Measurements from ENCODE around the gene INPP5A.
"Not testable (repeated sequence)": the region's sequence is repeated elsewhere in the genome, so short reads cannot be mapped to it uniquely, and the experiment has no call there.

INPP5A gene

GRCh38 chr10:132779549-132780294 is 242.1 kb downstream of the INPP5A start:
- no peak for DNase-seq (ENCODE audit: low read depth, low spot score)

- no peak for DNase-seq (ENCODE audit: low read depth, low spot score)
Measured at GRCh38 chr10:132780356-132780755, 242.8 kb downstream of the INPP5A start.

- DNase-seq (ENCODE audit: low read depth, low spot score): no peak
Measured at GRCh38 chr10:132781556-132781955, 244.0 kb downstream of the INPP5A start.

DNA sequence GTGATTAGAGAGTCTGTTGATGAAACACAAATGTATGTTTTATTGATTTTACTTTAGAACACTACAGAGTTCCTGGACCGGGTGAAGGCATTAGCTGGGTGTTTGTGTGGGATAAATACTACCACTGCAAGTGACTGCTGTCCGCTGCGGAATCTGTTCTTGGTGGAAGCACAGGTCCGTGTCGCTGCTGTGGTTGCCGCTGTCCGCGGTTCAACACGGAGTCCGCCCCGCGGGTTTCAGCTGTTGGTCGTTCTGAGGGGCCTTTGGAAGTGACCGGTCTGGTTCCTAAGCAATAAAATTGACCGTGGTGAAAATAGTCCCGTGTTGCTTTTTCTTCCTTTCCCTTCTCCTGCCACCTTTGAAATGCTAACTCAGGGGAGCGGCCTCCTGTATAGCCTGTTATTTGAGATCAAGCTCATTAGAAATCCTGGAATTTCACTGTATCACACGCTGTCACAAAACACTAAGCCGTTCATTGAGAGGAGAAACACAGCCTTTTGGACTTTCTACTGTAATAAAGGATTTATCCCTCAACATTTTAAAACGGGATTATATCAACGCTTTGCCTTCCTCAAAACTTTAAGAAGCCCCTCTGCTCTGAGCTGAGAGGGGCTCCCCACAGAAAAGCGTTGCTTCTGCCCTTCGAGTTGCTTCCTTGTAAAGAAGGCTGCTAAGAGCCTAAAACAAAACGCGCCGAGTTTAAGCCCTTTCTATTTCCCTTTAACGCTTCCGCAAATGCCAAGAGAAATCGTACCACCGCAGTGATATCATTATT is 245.8 kb downstream of the INPP5A start:
- no peak for DNase-seq (ENCODE audit: low read depth, low spot score)

DNA sequence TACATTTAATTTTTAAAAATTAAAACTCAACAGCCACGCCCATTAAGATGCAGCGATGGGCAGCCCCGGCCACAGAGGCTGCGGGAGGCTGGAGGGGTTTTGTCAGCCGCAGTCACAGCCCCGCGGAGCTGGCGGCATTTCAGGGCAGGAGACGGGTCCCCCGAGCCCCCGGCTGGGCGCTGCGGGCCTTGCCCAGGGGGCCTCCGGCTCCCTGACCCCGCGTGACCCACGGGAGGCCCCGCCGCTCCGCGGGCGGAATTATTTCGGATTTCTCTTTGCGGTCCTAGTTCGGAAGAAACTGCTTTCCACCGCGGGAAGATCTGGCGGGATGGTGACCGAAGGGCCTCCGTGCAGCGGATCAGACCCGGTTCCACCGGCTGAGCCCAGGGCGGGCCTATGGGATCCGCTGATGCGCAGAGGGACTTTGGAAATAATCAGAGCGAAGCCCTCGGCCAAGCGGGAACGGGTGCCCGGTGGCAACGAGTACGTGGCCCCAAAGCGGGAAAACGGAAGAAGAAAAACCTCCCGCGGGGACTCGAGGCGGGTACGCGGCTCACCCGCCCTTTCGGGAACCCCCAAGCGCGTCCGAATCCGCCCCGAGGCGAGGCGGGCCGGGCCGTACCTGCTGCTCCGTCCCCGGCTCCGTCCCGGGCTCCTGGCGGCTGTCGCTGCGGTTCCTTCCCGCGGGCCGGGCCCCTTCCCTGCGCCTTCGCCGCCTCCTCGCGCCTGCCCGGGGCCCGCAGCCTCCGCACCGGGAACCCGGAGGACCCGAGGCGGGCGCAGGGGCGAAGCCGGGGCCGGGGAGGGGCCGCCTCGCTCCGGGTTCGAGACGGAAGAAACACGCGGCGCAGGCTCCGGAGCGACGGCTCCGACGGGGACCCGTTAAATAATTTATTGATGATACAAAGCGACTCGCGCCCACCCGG is 246.6 kb downstream of the INPP5A start:
- DNase-seq (ENCODE audit: low read depth, low spot score): no peak

GRCh38 chr10:132784866-132785722 is 247.5 kb downstream of the INPP5A start:
- no peak for DNase-seq (ENCODE audit: low read depth, low spot score)

GRCh38 chr10:132785723-132786475 is 248.3 kb downstream of the INPP5A start, which contains the start of gene NKX6-2:
NKX6-2 (minus strand) TSS chr10:132786147; CDS start chr10:132785948, 199 bp downstream.
- DNase-seq (ENCODE audit: low read depth, low spot score): no peak

GRCh38 chr10:132786476-132786883 is 248.9 kb downstream of the INPP5A start:
- no peak for DNase-seq (ENCODE audit: low read depth, low spot score)

DNA sequence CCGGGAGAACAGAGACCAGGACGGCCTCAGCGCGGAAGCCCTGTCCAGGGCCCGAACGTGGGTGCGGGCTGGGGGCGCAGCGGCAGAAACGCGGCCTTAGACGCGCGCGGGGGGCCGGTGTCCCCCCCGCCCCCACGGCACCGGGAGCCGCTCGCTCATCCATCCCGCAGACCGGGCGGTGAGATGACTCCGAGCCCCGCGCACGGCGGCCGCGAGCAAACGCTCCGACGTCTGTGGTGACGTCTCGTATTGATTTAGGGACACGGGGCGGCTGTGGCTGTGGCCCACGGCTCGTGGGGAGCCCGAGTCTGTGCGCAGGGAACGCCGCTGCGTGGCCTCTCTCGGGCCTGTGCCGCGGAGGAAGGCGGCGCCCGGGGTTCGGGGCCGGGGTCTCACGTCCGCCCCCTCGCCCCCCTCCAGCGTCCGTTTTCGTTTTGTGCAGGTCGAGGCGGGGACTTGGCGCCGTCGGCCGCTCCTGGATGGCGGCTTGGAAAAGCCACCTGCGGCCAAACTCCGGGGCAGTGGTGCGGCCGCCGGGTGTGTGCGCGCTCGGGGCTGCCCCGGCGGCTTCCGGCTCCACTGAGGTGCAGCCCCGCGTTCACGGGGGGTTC is 249.4 kb downstream of the INPP5A start:
- no peak for DNase-seq (ENCODE audit: low read depth, low spot score)

DNA sequence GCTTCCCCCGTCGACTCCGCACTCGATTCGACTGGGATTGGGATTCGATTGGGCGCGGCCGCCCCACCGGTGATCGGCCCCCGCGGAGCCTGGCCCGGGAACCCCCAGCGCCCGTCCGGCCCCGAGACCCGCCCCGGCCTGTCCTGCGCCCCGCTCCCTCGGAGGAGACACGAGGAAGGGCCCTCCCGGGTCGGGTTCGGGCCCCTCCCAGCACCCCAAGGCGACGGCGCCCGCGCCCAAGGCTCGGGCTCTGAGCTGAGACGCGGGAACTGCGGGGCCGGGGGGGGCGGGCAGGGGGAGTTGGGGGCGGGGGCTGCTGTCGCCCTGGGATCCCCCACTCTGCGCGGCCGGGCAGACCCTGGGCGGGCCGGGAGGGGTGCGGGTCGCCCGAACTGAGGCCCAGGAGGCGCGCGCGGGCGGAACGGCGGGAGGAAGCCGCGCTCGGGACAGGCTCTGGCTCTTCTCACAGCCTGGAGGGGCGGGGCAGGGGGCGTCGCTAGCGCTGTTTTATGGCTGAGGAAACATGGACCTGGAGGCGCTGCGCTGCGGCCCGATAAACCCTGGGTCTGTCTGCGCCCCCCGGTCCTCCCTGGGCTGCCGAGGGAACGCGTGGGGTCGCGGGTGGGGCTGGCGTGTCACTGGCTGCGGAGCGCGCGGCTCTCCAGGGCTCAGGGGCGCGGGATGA is 250.1 kb downstream of the INPP5A start:
- DNase-seq (ENCODE audit: low read depth, low spot score): no peak

DNA sequence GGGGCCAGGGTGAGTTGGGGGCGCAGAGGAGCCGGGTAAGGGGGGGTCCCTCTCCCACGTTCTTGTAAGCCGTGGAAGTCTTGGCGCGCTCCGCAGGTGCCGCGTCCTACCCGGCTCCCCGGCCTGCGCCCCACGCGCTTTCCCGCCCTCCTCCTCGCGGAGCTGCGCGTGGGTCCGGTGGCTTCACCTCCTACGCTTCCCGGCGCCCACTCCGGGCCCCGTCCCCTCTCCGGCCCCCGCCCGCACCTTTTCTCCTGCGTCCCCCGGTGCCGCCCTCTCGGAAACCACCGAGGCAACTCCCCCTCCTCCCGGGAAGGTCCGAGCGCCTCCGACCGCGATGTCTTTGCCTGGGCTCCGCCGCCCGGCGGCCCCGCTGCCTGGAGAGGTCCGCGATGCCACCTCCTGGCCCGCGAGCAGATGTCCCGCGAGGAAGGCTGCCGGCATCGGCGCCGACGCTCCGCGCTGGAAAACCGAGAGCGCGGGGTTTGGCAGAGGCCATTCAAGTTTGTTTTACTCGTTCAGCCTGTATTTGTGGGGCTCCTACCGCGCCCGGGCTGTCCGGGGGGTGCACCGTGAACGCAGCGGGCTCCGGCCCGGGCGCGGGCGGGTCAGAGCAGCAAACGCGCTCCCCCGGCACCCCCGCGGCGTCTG is 250.7 kb downstream of the INPP5A start:
- no peak for DNase-seq (ENCODE audit: low read depth, low spot score)

GRCh38 chr10:132788831-132789219 is 251.2 kb downstream of the INPP5A start:
- DNase-seq (ENCODE audit: low read depth, low spot score): no peak

DNA sequence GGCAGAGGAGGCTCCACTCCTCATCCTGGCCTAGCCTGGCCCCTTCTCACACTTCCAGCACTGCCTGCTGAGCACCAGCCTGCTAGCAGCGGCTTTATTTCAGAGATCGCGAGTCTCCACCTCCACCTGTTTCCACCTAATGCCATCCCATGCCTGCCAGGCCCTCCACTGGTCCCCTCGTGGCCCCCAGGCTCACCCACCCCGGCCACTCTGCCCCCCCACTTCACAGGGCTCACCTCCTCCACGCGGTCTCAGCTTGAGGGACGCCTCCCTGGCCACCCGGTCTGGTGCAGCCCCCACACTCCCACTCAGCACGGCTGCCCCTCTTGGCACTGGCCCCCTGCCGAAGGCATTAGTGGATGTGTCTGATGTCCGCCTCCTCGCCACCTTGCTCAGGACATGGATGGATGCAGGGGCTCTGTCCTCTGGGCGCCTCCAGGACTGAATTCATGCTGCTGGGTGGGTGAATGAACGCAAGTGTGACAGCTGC is 252.1 kb downstream of the INPP5A start:
- no peak for DNase-seq (ENCODE audit: low read depth, low spot score)

DNA sequence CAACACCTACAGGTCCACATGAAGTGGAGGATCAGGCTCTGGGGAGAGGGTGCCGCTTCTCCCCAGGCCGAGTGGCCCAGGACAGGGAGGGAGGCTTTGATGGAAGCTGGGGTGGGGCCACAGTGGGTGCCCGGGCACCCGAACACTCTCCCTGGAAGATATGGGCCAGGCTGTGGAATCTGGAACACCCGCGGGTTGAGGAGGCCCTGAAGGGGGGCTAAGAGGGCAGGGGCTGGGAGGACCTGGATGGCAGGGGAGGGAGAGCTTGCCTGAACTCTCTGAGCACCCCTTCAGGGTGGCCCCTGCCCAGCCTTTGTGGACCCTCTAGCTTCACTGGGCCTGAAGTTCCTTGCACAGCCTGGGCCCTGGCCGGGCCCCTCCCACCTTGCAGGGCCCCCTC is 252.9 kb downstream of the INPP5A start:
- DNase-seq (ENCODE audit: low read depth, low spot score): no peak

DNA sequence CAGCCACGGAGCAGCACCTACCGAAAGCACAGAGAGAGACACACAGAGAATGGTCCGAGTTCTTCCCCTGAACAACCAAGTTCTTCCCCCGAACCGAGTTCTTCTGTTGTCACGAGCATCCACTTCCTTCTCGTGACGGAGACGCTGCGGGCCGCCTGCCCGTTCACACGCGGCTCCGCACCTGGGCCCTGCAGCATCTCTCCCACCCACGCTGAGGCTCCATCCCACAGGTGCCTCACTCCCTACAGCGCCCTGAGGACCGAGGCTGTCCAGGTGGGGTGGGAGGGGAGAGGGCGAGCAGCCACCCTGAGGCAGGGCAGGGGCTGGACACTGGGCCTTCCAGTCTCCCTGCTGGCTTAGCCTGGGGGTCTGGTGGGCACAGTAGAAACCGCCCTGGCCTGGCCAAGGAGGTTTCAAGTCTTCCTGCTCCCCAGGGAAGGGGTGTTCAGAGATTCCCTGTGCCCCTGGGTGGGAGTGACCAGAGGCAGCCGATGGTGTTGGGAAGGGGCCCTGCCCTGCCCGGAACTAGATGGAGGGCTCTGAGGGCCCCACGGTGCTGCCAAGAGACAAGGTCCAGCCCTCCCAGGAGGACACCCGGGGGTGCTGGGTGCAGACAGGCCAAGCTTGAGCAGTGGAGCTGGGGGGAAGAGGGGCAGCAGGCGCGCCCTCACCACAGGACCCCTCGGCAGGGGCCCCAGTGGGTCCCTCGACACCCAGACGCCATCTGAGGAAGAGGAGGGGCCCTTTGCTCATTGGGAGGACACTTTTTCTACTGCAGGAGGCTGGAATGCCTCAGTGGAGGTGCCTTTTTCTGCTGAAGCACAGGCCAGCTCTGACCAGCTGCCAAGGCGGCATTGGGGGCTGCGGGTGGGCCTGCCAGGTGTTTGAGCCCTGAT is 253.6 kb downstream of the INPP5A start:
- DNase-seq (ENCODE audit: low read depth, low spot score): no peak

- DNase-seq (ENCODE audit: low read depth, low spot score): not testable (repeated sequence)
Measured at GRCh38 chr10:132792099-132792498, 254.5 kb downstream of the INPP5A start.

- no peak for DNase-seq (ENCODE audit: low read depth, low spot score)
Measured at GRCh38 chr10:132792796-132793195, 255.2 kb downstream of the INPP5A start.

Data from brain pericyte (primary cell).